ENCODE measurements around the gene UNC13C.
"Not testable (repeated sequence)": the region's sequence is repeated elsewhere in the genome, so short reads cannot be mapped to it uniquely, and the experiment has no call there.

The UNC13C gene

DNA sequence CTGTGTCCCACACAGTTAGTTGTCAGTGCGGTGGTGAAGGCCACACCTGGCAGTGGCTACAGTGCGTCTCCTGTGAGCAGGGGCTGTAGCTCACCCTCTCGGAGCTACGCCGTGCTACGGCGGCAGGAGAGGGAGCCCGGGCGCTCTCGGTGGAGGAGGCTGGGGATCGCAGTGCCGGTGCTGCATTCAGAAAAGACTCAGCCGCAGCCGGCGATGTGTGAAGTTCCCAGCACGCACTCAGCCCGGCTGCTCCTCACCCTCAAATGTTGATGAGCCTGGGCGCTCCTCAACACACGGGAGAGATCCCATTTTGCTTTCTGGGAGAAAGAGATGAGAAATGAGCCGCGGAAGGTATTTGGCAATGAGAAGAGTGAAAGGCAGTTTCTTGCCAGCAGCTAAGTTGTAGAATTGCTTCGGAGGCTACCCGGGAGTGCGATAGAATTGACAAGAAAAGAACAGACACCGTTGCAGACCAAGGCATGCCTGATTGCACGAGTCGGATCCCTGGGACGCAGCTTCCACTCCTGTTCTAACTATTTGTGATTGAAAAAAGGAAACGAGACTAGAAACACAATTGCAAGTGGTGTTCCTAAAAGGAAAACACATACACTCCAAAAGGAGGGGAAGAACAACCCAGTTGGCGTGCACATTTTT, at the start of gene UNC13C:
TSS of gene UNC13C (plus strand) at position 189 of the 654 bp plus-strand sequence. CDS start 34,463 bp downstream, outside the sequence.
- no peak for DNase-seq (ENCODE audit: low read depth)

DNA sequence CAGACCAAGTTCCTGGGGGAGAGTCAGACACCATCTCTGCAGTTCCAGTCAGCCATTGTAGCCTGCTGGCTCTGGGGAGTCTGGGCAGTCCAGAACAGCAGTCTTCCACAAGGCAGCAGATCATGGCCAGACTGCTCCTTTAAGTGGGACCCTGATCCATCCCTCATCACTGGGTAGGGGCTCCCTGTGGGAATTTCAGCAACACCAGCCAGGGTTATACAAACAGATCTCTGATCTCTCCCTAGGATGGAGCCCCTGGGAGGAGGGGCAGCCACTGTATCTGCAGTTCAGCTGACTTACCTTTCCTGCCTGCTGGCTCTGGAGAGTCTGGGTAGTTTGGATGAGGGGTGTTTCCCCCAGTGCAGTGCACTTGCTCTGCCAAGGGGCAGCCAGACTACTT, 42.1 kb upstream of the UNC13C start:
- DNase-seq (ENCODE audit: low read depth): no peak

DNA sequence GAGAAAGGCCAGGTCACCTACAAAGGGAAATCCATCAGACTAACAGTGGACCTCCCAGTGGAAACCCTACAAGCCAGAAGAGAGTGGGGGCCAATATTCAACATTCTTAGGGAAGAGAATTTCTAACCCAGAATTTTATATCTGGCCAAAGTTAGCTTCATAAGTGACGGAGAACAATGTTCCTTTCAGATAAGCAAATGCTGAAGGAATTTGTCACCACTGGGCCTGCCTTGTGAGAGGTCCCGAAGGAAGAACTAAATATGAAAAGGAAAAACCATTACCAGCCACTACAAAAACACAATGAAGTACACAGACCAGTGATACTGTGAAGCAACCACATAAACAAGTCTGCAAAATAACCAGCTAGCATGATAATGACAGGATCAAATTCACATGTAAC, 40.6 kb upstream of the UNC13C start:
- DNase-seq (ENCODE audit: low read depth): not testable (repeated sequence)

DNA sequence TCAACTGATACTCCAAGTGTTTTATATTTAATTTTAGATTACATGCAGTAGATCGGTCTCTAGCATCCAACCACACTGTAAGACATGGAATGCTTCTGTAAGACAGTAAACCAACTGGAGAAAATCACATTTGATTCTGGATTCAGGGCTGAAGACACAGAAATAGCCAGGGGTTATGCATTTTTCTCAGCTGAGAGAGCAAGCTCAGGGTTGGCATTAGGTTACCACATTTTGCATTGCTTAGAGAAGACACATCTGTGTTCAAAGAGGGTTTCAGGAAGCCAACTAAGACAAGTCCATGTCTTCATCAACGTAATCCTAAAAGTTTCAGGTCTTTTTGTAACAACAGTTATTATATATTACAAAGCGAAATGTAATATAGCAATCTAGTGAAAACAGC, 27.7 kb upstream of the UNC13C start:
- DNase-seq (ENCODE audit: low read depth): no peak

DNA sequence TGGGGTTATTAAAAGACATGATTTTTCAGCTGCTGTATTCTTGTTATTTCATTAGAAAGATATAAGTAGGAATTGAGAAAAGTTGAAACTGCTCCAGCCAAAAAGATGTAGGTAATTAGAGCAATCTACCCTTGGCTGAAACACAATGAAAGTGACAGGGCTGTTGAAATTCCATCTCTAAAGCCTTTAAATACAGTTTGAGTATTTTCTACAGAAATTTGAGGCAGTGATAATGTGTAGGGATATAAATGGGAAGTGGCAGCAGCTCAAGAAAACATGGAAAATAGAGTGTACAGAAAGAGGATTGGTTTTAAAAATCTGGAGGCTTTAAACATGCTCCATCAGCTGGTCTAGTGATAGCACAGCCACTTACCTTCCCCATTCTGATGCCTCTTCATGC, 22.8 kb upstream of the UNC13C start:
- no peak for DNase-seq (ENCODE audit: low read depth)

DNA sequence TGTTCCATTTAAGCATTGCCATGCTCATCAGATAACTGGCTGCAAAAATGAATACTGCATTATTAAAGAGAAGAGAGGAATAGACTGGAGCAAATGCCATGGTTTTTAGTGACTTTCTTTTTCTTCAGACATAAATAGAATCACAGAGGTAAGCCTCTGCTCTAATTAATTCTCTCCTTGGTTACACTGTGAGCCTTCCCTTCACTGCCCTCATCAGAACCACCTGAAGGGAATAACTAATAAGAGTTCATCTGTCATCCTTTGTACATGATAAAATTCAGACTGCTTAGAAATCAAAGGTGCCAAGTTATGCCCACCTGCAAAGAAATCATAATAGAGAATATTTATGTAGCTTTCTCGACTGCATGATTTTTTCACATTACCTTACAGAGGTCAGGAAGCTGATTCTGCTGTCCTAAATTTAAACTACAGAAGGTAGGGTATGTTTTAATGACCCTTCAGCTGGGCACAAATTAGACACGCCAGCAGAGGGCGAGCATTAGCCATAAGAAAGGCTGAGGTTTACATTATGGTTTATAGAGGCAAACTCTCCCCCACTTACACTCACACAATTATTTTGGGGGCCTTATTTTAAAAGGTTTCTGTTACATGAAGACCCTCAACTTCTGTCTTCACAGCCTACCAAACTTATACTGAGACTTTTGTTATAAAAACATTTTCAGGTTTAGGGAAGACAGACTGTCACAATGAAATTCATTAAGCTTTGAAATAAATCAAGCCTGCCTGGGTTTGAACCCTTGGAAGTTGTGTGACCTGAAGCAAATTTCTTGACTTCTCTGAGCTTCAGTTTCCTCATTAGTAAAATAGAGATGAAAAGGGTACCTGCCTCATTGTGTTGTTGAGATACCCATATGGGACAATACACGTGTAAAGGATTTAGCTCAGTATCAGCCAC, 15.3 kb upstream of the UNC13C start:
- DNase-seq (ENCODE audit: low read depth): no peak

DNA sequence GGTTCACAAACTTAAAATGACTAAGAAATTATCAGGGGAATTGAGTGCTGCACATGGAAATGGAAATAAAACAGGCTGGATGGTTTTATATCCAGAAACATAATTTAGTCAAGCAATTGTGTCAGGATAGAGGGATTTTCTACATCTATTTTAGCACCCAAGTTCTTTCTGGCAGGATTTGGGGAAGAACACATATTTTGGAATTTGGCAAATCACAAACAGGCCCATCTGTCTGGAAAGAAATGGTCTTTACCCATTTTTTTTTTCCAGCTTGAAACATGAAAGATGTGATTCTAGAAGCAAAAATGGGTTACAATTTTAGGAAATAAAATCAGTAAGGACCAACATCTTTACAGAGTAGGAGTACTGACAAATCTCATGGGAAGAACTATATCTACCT, 14.4 kb upstream of the UNC13C start:
- no peak for DNase-seq (ENCODE audit: low read depth)

DNA sequence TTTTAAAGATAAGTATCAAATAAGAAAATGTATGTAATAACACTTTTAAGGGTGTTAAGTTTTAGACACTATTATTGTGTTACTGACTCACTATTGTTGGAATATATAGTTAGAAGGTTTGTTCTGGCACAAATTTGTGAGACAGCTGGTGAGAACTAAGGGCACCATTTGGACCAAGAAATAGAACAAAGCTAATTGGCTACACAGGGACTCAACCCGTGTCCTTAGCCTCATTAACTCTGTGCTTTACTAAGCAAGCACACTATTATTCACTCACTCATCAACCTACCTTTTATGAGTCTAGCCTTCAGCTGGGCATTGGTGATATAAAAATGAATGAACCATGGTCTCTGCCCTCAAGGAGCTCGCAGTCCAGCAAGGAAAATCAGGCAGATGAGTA, 4.1 kb upstream of the UNC13C start:
- no peak for DNase-seq (ENCODE audit: low read depth)

DNA sequence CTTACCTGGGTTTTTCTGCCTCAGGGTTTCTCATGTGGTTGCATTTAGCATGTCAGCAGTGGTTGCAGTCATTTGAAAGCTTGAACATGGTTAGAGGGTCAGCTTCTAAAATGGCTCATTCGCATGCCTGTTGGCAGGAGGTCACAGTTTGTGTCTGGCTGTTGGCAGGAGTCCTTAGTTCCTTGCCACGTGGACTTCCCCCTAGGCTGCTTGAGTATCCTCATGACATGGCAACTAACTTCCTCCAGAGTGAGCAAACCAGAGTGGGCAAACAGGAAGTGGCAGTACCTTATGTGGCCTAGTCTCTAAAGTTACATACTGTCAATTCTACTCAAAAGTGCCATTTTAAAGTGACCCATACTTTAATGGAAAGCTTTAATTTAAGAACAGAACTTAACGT, 3.4 kb upstream of the UNC13C start:
- no peak for DNase-seq (ENCODE audit: low read depth)

DNA sequence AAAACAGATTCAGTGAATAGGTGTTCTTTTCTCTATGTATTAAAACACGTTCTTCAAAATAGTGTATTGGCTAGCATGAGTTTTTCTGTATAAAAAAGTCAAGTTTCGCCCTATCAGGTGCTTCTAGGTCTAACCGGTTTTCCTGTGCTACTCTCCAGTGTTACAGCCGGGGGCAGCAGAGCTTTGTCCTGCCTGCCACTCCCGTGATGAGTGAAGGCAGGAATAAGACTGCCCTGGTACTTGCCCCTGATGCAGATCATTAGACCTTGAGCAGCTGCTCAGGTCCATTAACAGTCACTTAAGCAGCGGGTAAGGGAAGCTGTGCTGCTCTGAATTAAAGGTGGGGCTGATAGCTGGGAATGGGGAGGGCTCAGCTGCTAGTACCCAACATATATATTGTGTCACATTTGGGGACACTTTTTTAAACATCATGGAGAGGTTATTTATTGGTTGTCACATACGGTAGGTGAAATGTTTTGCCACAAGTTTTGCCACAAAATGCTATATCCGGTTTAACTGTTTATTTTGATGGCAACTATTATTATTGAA, 1.3 kb upstream of the UNC13C start:
- DNase-seq (ENCODE audit: low read depth): no peak

DNA sequence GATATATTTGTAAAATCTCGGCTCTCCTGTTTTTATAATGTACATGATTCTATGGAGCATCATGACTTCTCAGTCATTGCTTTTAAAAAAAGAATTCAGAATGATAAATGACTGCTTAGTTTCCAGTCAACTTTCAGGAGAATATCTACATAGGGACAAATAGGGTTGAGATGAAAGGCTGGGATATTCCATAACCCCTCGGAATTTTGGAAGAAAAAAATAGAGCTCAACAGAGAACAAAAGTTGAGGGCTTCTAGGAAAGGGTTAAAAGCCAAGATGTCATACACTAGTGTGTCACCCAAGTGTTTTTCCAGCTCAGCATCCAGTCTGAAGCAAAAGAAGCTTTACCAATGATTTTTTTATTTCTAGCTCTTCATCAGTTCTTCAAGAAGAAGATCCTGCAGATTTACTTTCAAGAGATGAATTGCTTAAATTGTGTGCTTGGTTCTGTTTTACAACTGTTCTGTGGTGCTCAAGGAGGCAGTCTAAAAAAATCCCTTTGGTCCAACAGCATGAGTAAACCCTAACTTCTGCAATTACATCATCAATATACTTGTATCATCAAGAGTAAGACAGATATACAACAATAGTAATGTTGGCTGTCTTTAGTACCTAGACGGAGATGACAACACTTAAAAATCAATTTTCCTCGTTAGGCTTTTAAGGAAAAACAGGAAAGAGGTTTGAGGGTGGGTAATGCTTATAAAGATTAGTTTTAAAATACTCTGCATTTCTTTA, 979 bp downstream of the UNC13C start:
- no peak for DNase-seq (ENCODE audit: low read depth)

DNA sequence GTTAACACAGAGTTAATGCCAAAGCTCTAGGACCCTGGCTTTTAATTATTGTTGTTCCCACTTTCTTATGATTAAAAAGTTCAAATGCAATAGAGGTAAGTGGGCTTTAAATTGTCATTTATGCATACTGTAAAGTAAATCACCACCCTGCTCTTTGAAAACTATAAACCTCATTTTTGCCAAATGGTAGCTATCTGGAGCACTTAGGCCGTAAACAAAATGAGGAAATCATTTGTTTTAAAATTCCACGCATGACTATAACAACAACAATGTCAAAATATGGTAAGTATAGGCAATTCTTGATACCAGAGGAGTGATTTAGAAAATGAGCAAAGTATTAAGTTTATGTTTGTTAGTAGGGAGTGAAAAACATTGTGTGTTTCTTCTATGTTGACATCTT, 1.8 kb downstream of the UNC13C start:
- DNase-seq (ENCODE audit: low read depth): no peak

DNA sequence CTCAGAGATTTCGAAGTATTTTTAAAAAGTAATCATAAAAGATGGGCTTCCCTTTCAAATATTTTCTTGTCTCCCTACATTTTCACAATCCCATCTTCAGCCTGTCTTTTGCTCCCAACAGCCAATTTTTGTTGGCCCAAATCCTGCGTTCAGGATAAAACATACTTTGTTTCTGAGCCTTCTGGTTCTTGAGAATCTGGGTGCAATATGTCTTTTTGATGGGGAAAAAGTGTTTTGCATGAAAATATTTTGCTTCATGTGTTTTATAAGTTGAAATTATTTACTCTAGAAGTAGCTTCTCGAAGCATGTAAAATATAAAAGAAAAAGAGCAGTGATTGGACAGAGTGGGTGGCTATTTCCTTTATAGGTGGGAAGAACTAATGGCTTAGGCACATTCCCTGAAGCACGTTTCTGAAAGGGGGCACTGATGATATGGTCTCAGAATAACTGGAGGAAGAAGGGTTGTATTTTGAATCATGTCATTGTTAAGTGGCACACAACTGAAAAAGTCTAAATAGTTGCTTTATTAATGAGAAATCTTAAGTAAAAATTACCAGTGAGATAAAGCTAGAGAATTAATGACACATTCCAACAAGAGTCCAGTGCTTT, 3.9 kb downstream of the UNC13C start:
- no peak for DNase-seq (ENCODE audit: low read depth)

DNA sequence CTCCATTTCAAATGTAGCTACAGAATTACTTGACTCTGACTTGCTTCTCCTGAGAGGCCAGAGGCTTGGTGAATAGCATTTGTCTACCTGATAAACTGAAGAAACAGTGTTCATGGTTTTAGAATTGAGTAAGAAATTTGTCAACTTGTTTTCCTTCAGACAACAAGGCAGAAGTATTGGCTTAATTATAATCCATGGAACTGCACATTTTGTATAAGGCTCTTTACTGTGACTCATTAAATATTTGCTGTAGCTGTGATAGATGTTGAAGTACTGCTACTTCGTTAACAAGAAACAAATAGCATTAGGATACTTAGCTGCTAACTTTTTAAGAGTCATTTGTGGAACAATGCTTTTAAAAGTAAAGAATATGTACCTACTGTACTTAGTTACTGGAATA, 4.6 kb downstream of the UNC13C start:
- no peak for DNase-seq (ENCODE audit: low read depth)

DNA sequence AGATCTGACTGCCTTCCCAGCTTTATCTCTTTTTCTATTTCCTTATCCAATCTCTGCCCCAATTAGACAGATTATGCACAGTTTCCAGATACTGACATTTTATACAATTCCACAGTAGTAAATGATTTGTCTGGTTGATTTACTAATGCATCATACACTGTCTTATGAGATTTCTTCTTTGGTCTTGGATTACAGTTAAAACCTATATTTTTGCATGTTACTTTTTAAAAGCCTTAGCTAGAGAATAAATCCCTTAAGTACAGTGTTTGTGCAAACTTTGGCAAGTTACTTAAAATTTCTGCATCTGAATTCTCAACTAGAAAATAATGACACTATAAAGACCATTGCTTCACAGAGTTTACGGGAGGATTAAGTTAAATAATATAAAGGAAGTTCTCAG, 6.0 kb downstream of the UNC13C start:
- no peak for DNase-seq (ENCODE audit: low read depth)

DNA sequence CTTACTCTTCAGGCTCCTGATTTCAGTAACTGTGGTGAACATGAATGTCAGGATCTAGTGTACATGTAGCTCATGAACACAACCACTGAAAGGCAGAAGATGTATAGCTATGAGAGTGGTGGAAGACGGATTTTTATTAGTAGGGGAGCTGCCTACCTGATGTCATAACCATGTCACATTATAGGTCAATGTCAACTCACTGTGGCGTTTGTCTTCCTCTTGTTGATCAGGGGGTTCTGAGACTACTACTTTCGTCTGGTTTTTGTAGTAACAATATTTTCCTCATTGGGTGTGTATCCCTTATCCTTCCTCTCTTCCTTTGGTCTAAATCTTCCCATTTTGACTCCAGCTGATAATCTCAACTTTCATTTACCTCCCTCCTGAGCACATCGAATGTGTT, 7.3 kb downstream of the UNC13C start:
- DNase-seq (ENCODE audit: low read depth): no peak

DNA sequence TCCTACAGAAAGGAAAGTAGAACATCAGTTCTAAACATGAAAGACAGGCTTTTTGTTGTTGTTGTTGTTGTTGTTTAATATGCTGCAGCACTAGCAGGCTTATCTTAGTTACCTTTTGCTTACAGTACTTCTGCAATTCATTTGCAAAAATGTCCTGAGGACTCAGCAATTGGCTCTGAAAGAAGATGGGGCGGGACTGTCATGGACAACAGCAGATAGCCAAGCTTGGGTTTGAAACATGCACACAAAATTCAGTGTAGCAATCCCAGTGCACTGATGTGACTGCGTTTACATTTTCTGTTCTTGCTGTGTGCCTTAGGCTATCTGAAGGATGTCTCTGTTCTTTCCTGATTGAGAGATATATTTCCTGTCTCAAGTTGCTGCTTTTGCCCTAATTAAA, 9.2 kb downstream of the UNC13C start:
- no peak for DNase-seq (ENCODE audit: low read depth)

DNA sequence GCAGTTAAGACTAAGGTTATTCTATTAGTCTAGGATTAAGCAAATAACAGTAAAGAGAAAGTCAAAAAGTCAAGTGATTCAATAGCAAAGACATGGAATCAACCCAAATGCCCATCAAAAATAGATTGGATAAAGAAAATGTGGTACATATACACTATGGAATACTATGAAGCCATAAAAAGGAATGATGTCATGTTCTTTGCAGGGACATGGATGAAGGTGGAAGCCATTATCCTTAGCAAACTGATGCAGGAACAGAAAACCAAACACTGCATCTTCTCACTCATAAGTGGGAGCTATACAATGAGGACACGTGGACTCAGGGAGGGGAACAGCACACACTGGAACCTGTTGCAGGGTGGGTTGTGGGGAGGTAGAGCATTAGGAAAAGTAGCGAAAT, 29.0 kb downstream of the UNC13C start:
- no peak for DNase-seq (ENCODE audit: low read depth)

DNA sequence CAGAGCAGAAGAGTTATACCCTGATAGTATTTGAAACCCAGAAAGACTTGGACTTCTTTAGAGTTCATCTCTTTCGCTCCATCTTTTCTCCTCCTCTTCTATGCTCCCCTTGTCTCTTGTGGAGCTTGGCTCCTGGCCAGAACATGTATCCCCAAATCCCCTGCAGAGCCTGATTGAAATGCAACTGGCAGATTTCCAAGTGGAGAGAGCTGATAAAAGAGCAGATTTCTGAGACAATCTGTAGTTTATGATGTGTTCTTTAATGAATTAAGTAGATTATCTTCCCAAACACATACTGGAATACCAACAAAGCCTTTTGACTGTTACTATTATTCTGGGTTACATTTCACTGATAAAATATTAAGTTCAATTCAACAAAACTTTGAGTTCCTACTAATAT, 33.4 kb downstream of the UNC13C start:
- no peak for DNase-seq (ENCODE audit: low read depth)

DNA sequence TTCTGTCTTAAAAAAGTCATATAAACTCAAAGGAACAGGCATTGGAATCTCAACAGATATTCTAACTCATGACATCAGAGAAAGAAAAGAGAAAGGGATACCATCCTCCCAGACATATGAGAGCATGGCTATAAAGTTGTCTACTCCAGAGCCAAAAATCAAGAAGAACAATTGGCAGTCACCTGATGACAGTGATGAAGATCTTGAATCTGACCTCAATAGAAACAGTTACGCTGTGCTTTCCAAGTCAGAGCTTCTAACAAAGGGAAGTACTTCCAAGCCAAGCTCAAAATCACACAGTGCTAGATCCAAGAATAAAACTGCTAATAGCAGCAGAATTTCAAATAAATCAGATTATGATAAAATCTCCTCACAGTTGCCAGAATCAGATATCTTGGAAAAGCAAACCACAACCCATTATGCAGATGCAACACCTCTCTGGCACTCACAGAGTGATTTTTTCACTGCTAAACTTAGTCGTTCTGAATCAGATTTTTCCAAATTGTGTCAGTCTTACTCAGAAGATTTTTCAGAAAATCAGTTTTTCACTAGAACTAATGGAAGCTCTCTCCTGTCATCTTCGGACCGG, 35.9 kb downstream of the UNC13C start:
- DNase-seq (ENCODE audit: low read depth): no peak

DNA sequence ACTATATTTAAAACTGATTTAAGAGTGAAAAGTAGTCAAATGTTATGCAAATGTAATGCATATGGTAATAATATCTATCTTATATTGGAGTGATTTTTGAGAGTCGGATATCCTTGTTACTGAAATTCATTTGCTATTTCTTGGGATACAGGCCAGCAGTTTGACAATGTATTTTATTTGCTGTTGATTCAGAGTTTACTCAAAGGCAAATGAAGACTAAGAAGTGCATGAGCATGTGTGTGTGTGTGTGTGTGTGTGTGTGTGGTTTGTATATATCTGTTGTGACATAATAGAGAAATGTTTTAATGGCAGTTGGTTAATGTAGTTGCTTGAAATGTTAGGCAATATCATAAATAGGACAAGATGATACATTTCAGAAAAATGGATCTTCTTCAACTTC, 39.0 kb downstream of the UNC13C start:
- DNase-seq (ENCODE audit: low read depth): no peak

DNA sequence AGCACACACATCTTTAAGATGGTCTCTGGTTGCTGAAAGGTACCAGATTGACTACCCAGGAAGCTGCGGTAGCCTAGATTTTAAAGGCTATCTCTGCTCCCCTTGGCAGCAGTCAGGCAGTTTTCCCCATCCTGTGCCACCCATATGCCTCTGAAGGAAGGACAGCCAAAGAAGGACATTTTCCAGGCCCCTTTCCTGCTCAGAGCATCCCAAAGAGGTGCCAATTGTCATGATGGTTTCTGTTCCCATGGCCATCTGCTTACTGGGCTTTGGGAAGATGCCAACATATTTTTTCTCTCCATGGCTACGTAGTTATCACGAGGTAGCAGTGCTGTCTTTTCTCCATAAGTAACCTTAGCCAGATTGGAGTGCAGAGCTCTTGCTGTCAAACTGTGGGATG, 39.7 kb downstream of the UNC13C start:
- DNase-seq (ENCODE audit: low read depth): no peak
